Upper lobe of left lung (tissue), 6 donors: ENCODE results near the gene FAM228B. TPM values are rescaled to one million over a fixed set of nuclear protein-coding genes. Genes with fewer than 3 reads are reported as not detected.

Experiments used
- ATAC-seq, 2 donors: fragments of 200-7000 bp; cut with Tn5 transposase; one replicate each; pipeline ENCODE4 v1.9.1; 2022; ENCODE audit warnings: mild to moderate bottlenecking in 2 of 2, moderate library complexity in 2 of 2; ENCODE audit not compliant: low FRiP score in 2 of 2
- DNase-seq, 2 donors: peaks; one replicate each; pipeline ENCODE4 v3.0.0-alpha.2; 2019 to 2020
- H3K27ac ChIP-seq, 4 donors: fragments of 200-600 bp; sonication (generic); one replicate each; pipeline ENCODE4 v1.5.1; 2016 to 2019
- H3K27me3 ChIP-seq, 4 donors: fragments of 200-600 bp; sonication (generic); one replicate each; pipeline ENCODE4 v1.5.1; 2017 to 2019
- H3K36me3 ChIP-seq, 4 donors: fragments of 200-600 bp; sonication (generic); one replicate each; pipeline ENCODE4 v1.5.1; 2016 to 2019
- H3K4me1 ChIP-seq, 4 donors: fragments of 200-600 bp; sonication (generic); one replicate each; pipeline ENCODE4 v1.5.1; 2018 to 2019
- H3K4me3 ChIP-seq, 4 donors: fragments of 200-600 bp; sonication (generic); one replicate each; pipeline ENCODE4 v1.5.1; 2017 to 2019; ENCODE audit warnings: mild to moderate bottlenecking in 2 of 4, moderate library complexity in 1 of 4
- H3K9me3 ChIP-seq, 4 donors: fragments of 200-600 bp; sonication (generic); one replicate each; pipeline ENCODE4 v1.5.1; 2018 to 2019
- EP300 ChIP-seq, 4 donors: sonication (generic); formaldehyde crosslinking; IDR thresholded peaks; one replicate each; pipeline ENCODE4 v1.5.1; 2017; ENCODE audit warnings: antibody characterized with exemption in 4 of 4, control low read depth in 2 of 4
- POLR2A ChIP-seq, 4 donors: fragments of 450-650 bp; IDR thresholded peaks; one replicate each; pipeline ENCODE4 v1.5.1; 2016 to 2017; ENCODE audit warnings: antibody characterized with exemption in 4 of 4, mild to moderate bottlenecking in 2 of 4
- POLR2AphosphoS5 ChIP-seq, 2 donors: sonication (generic); formaldehyde crosslinking; IDR thresholded peaks; one replicate each; pipeline ENCODE4 v1.5.1; 2017; ENCODE audit warnings: antibody characterized with exemption in 2 of 2
- WGBS, 2 donors: methylation state at CpG; one replicate each; pipeline ENCODE4 v1.1.5; 2017 to 2018; 5-methylcytosine and 5-hydroxymethylcytosine counted together
- total RNA-seq, 6 donors: library from RNA; depleted of rRNA in 4 of 6; stranded (reverse); fragments of >200 nt in 4 of 6; gene quantifications; one replicate each; pipeline versions ENCODE4 v1.1.0 to v1.2.1, GENCODE V29; 2016 to 2021
- TF ChIP-seq, protein P1 (sequence below), 6 experiments: fragments of 450-650 bp in 4 of 6; fragments of 200-600 bp in 2 of 6; sonication (generic) in 2 of 6; IDR thresholded peaks; one replicate each; pipeline ENCODE4 v1.5.1; 2016 to 2019; ENCODE audit warnings: antibody characterized with exemption in 6 of 6
- donor health status: DM: no; HTN: no; CAD: no; lungs with moderate emphysema.
- donor health status: DM: no; HTN: yes; CAD: no; lungs with severe emphysema.

The FAM228B gene
- total RNA-seq, 6 donors from 2014 or later, result 15.5 to 28.3 (median 22.8) TPM

DNA sequence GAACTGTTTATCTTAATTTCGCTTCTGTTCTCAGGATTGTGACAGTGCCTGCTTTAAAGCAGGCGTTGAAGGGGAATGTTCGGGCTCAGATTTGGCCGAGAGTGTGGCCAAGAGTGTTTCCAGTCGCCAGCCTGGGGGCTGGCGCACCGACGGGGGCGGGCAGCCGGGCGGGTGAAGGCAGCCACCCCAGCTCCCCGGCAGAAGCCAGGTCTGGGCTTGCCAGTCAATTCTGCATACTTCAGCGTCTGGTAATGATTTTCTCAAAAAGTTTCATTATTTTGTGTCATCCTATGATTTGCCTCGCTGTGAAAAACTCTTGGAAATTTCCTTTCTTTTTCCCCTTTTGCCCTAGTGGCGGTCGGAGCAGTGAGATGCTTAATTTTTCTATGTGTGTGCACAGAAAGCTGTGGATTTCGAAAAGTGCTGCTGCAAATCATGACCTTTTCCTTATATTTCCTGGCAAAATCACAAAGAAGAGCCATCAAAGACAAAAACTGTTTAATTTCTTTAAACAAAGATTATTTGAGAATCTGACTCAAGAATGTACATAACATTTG is 52.4 kb downstream of the FAM228B start:
- Histone ChIP-seq H3K4me1 (no peaks in the 10 kb centered on the region), H3K27me3 (no peaks in the 10 kb centered on the region), H3K4me3 (peak overlapping the region in 2 of 4 donors; percentile 14 to 21), H3K27ac (no peak overlapping the region), H3K9me3 (no peaks in the 10 kb centered on the region), H3K36me3 (no peaks in the 10 kb centered on the region)
- TF ChIP-seq POLR2AphosphoS5 (IDR thresholded peaks at IDR 0.05), result no peak
- no peak for TF ChIP-seq EP300 (IDR thresholded peaks at IDR 0.05)
- TF ChIP-seq, protein P1, sequence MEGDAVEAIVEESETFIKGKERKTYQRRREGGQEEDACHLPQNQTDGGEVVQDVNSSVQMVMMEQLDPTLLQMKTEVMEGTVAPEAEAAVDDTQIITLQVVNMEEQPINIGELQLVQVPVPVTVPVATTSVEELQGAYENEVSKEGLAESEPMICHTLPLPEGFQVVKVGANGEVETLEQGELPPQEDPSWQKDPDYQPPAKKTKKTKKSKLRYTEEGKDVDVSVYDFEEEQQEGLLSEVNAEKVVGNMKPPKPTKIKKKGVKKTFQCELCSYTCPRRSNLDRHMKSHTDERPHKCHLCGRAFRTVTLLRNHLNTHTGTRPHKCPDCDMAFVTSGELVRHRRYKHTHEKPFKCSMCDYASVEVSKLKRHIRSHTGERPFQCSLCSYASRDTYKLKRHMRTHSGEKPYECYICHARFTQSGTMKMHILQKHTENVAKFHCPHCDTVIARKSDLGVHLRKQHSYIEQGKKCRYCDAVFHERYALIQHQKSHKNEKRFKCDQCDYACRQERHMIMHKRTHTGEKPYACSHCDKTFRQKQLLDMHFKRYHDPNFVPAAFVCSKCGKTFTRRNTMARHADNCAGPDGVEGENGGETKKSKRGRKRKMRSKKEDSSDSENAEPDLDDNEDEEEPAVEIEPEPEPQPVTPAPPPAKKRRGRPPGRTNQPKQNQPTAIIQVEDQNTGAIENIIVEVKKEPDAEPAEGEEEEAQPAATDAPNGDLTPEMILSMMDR (IDR thresholded peaks at IDR 0.05), result no peak
- TF ChIP-seq POLR2A (IDR thresholded peaks at IDR 0.05), result no peak
- DNase-seq, result peak in 1 of 2 donors; percentile 39
- peak in 1 of 2 donors; percentile 40 for ATAC-seq
- WGBS, 2 donors, result 64 to 78% methylated on average over 17 of the region's 17 CpGs

DNA sequence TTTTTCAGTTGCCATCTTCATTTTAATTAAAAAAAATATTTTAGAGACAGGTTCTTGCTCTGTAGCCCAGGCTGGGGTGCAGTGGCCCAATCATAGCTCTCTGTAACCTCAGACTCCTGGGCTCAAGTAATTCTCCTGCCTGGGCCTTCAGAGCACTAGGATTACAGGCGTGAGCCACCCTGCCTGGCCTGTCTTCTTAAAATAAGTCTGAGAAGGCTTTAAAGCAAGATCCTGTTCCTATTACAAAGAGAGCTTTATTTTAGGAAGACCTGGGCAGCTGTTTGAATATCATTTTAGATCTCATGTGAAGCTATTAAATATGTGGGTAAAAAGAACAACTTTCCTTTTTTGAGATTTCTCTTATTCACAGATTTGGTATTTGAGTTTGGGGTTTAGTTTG is 53.1 kb downstream of the FAM228B start:
- TF ChIP-seq, protein P1 (IDR thresholded peaks at IDR 0.05), result no peak
- TF ChIP-seq EP300 (IDR thresholded peaks at IDR 0.05), result no peak
- WGBS, 2 donors, result 89 to 100% methylated on average over 1 of the region's 1 CpG
- ATAC-seq (no peak), DNase-seq (no peak)
- no peak overlapping the region for H3K27ac ChIP-seq
- H3K27me3 ChIP-seq, result no peaks in the 10 kb centered on the region
- H3K4me3 ChIP-seq, result no peak overlapping the region
- H3K36me3 ChIP-seq, result no peaks in the 10 kb centered on the region
- no peaks in the 10 kb centered on the region for H3K4me1 ChIP-seq
- no peaks in the 10 kb centered on the region for H3K9me3 ChIP-seq

DNA sequence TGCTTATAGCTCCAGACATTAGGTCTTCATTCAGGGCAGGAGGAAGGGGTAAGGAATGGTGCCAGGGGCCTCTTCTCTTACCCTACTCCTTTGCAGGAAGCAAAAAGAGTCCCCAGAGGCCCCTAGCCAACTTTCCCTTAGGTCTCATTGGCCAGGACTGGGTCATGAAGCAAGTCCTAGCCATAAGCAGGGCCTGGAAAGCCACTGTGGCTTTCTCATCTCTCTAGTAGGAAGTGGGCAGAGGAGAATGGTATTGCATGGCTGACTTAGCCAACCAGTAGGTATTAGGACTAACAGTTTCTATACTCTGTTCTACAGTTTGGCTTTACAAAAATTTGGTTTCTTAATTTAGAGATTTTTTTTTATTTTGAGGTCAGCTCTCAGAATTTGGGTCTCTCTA is 56.4 kb downstream of the FAM228B start:
- H3K27ac ChIP-seq, result no peak overlapping the region
- ATAC-seq, result no peak
- no peaks in the 10 kb centered on the region for H3K27me3 ChIP-seq
- TF ChIP-seq POLR2AphosphoS5 (IDR thresholded peaks at IDR 0.05) (no peak), POLR2A (IDR thresholded peaks at IDR 0.05) (no peak), EP300 (IDR thresholded peaks at IDR 0.05) (no peak)
- TF ChIP-seq, protein P1 (IDR thresholded peaks at IDR 0.05), result no peak
- no peaks in the 10 kb centered on the region for H3K9me3 ChIP-seq
- no peak overlapping the region for H3K4me3 ChIP-seq
- peaks cover 0 to 8% (median 4%) of the 10 kb centered on the region in 4 donors for H3K4me1 ChIP-seq
- no peaks in the 10 kb centered on the region for H3K36me3 ChIP-seq
- DNase-seq, result no peak

DNA sequence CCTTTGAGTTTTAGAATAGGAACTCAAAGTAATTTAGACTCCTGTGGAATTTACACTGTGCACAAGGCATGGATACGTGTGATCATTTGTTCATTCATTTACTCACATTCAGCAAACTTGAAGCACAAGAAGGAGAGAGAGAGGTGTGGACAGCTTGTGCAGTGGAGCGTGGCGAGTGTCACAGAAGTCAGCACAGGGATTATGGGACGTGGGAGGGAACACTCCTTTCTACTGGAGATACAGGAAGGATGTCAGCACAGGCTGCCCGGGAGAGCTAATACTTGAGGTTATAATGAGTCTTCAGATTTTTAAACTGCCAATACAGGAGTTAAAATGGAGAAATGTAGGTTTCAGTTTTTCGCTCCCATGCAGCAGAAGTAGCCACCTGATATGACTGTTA is 58.6 kb downstream of the FAM228B start:
- H3K4me3 ChIP-seq, result no peak overlapping the region
- H3K4me1 ChIP-seq, result peaks cover 0 to 8% (median 4%) of the 10 kb centered on the region in 4 donors
- 72 to 74% methylated on average over 6 of the region's 6 CpGs for WGBS, 2 donors
- ATAC-seq (no peak), DNase-seq (no peak)
- H3K27ac ChIP-seq, result no peak overlapping the region
- no peaks in the 10 kb centered on the region for H3K27me3 ChIP-seq
- no peaks in the 10 kb centered on the region for H3K9me3 ChIP-seq
- H3K36me3 ChIP-seq, result no peaks in the 10 kb centered on the region
- no peak for TF ChIP-seq POLR2AphosphoS5 (IDR thresholded peaks at IDR 0.05)
- no peak for TF ChIP-seq POLR2A (IDR thresholded peaks at IDR 0.05)
- TF ChIP-seq EP300 (IDR thresholded peaks at IDR 0.05), result no peak
- TF ChIP-seq, protein P1 (IDR thresholded peaks at IDR 0.05), result no peak

DNA sequence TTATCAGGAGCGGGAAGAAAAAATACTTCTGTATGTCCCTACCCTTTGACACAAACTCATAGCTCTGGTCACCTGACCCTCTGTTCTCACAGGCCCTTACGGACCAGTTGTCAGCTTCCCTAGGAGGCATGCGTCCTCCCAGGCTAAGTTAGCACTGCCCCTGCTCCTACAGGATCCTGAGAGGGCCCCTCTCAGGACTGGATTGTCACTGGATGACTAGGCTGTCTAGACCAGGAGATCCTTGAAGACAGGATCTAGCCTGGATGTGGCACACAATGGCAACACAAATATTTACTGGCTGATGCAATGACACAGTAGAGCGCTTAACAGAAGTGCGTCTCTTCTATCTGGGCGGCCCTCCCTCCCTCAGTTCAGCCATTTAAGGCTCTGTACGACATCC is 59.2 kb downstream of the FAM228B start:
- ATAC-seq (peak in 1 of 2 donors; percentile 56), DNase-seq (no peak)
- Histone ChIP-seq H3K27ac (peak overlapping the region in 3 of 4 donors; percentile 11 to 50 (median 40)), H3K4me1 (peaks cover 0 to 8% (median 4%) of the 10 kb centered on the region in 4 donors), H3K9me3 (no peaks in the 10 kb centered on the region), H3K27me3 (no peaks in the 10 kb centered on the region), H3K4me3 (no peak overlapping the region), H3K36me3 (no peaks in the 10 kb centered on the region)
- 82 to 87% methylated on average over 7 of the region's 7 CpGs for WGBS, 2 donors
- TF ChIP-seq POLR2A (IDR thresholded peaks at IDR 0.05), result no peak
- TF ChIP-seq, protein P1 (IDR thresholded peaks at IDR 0.05), result no peak
- no peak for TF ChIP-seq POLR2AphosphoS5 (IDR thresholded peaks at IDR 0.05)
- TF ChIP-seq EP300 (IDR thresholded peaks at IDR 0.05), result no peak
